ENCODE results near the gene NFYA.
"Not testable (repeated sequence)": the region's sequence is repeated elsewhere in the genome, so short reads cannot be mapped to it uniquely, and the experiment has no call there.

GRCh38 chr6:41115027-41115426, 42.3 kb downstream of the NFYA start:
- TF ChIP-seq CTCF, EZH2 (IDR thresholded peaks at IDR 0.05): not testable (repeated sequence)
